ENCODE data around the gene PDCD1LG2. TPM values are rescaled to one million over a fixed set of nuclear protein-coding genes. Genes with fewer than 3 reads are reported as not detected.
A peak's percentile ranks its signal among the peaks of the same experiment; 100 is the strongest.

The PDCD1LG2 gene
- total RNA-seq, 2 experiments from 2014 or later, result 0.11 to 0.17 TPM

DNA sequence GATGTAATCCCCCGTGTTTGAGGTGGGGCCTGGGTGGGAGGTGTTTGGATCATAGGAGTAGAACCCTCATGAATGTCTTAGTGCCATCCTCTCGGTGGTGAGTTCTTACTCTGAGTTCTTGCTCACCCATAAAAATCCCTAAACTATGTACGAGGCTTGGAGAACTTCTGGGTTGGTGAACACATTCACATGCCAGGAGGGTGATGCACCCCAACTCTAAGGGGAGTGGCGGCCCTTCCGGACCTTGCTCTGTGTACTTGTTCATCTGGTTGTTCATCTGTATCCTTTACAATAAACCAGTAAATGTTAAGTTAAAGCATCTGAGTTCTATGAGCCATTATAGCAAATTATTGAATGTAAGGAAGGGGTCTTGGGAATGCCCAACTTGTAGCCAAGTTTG lies 82.6 kb downstream of the PDCD1LG2 start:
- no peak overlapping the region for H3K27ac Mint-ChIP-seq
- CTCF ChIA-PET, result no interaction called here
- intact Hi-C loops (cut with DNase I, micrococcal nuclease), result loop anchor here (5.0 to 10.0 kb wide), 4 partner anchors 34 to 608 kb away; partner anchors contain the start of genes JAK2 (in 1 of the 2) and RIC1 (in 1 of the 2)
- no peaks in the 10 kb centered on the region for H3K36me3 ChIP-seq (ENCODE audit: insufficient read depth, low read length)
- peaks cover 3% of the 10 kb centered on the region for H3K4me1 ChIP-seq (ENCODE audit: insufficient read depth, low read length)
- no peaks in the 10 kb centered on the region for H3K27me3 Mint-ChIP-seq
- H3K4me3 ChIP-seq (ENCODE audit: low read length), result no peak overlapping the region
- H3K4me3 Mint-ChIP-seq, result no peak overlapping the region
- TF ChIP-seq, protein P1, sequence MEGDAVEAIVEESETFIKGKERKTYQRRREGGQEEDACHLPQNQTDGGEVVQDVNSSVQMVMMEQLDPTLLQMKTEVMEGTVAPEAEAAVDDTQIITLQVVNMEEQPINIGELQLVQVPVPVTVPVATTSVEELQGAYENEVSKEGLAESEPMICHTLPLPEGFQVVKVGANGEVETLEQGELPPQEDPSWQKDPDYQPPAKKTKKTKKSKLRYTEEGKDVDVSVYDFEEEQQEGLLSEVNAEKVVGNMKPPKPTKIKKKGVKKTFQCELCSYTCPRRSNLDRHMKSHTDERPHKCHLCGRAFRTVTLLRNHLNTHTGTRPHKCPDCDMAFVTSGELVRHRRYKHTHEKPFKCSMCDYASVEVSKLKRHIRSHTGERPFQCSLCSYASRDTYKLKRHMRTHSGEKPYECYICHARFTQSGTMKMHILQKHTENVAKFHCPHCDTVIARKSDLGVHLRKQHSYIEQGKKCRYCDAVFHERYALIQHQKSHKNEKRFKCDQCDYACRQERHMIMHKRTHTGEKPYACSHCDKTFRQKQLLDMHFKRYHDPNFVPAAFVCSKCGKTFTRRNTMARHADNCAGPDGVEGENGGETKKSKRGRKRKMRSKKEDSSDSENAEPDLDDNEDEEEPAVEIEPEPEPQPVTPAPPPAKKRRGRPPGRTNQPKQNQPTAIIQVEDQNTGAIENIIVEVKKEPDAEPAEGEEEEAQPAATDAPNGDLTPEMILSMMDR (IDR thresholded peaks at IDR 0.05), result no peak
- DNase-seq (no peak), ATAC-seq (ENCODE audit: poor library complexity) (no peak)
- no peak overlapping the region for H3K27ac ChIP-seq (ENCODE audit: low read depth in 1 of 2, low read length in 2 of 2)
- no peaks in the 10 kb centered on the region for H3K36me3 Mint-ChIP-seq (ENCODE audit: low read depth)
- peaks cover 19% of the 10 kb centered on the region for H3K4me1 Mint-ChIP-seq (ENCODE audit: low read depth)
- no peaks in the 10 kb centered on the region for H3K27me3 ChIP-seq (ENCODE audit: control insufficient read depth in 1 of 2, insufficient read depth in 2 of 2, low read length in 2 of 2)
- POLR2A ChIA-PET, result no interaction called here
- no peaks in the 10 kb centered on the region for H3K9me3 Mint-ChIP-seq
- H3K9me3 ChIP-seq (ENCODE audit: control insufficient read depth in 1 of 2, insufficient read depth in 1 of 2, low read length in 2 of 2), result no peaks in the 10 kb centered on the region

- Mint-ChIP-seq H3K27ac (no peak overlapping the region), H3K4me3 (no peak overlapping the region), H3K27me3 (no peaks in the 10 kb centered on the region), H3K9me3 (no peaks in the 10 kb centered on the region), H3K36me3 (ENCODE audit: low read depth) (no peaks in the 10 kb centered on the region), H3K4me1 (ENCODE audit: low read depth) (peaks cover 11% of the 10 kb centered on the region)
- Histone ChIP-seq H3K9me3 (ENCODE audit: control insufficient read depth in 1 of 2, insufficient read depth in 1 of 2, low read length in 2 of 2) (no peaks in the 10 kb centered on the region), H3K4me1 (ENCODE audit: insufficient read depth, low read length) (no peaks in the 10 kb centered on the region), H3K27me3 (ENCODE audit: control insufficient read depth in 1 of 2, insufficient read depth in 2 of 2, low read length in 2 of 2) (no peaks in the 10 kb centered on the region), H3K27ac (ENCODE audit: low read depth in 1 of 2, low read length in 2 of 2) (no peak overlapping the region), H3K4me3 (ENCODE audit: low read length) (no peak overlapping the region), H3K36me3 (ENCODE audit: insufficient read depth, low read length) (no peaks in the 10 kb centered on the region)
- ChIA-PET CTCF (no interaction called here), POLR2A (no interaction called here)
- intact Hi-C loops (cut with DNase I, micrococcal nuclease), result loop anchor here (5.0 to 10.0 kb wide), 4 partner anchors 33 to 609 kb away; partner anchors contain the start of genes JAK2 (in 1 of the 2) and RIC1 (in 1 of the 2)
- TF ChIP-seq, protein P1 (IDR thresholded peaks at IDR 0.05), result no peak
- ATAC-seq (ENCODE audit: poor library complexity) (no peak), DNase-seq (peak in 1 of 14 experiments; percentile 18)
These were observed 83.6 kb downstream of the PDCD1LG2 start for GRCh38 chr9:5593904-5594303.

- H3K4me1 Mint-ChIP-seq (ENCODE audit: low read depth), result peaks cover 11% of the 10 kb centered on the region
- no peak overlapping the region for H3K27ac Mint-ChIP-seq
- ATAC-seq (ENCODE audit: poor library complexity), result no peak
- TF ChIP-seq, protein P1 (IDR thresholded peaks at IDR 0.05), result no peak
- DNase-seq, result no peak
- H3K27ac ChIP-seq (ENCODE audit: low read depth in 1 of 2, low read length in 2 of 2), result no peak overlapping the region
- H3K36me3 Mint-ChIP-seq (ENCODE audit: low read depth), result no peaks in the 10 kb centered on the region
- POLR2A ChIA-PET, result interaction anchor here (0.8 to 2.0 kb wide), 5 partner anchors 24 to 917 kb away, joined by 3 to 6 read pairs (median 3); partner anchors contain the start of genes CD274, CDC37L1 and PLGRKT
- no peak overlapping the region for H3K4me3 ChIP-seq (ENCODE audit: low read length)
- H3K9me3 Mint-ChIP-seq, result no peaks in the 10 kb centered on the region
- H3K36me3 ChIP-seq (ENCODE audit: insufficient read depth, low read length), result no peaks in the 10 kb centered on the region
- no peaks in the 10 kb centered on the region for H3K27me3 Mint-ChIP-seq
- peaks cover 6% of the 10 kb centered on the region for H3K4me1 ChIP-seq (ENCODE audit: insufficient read depth, low read length)
- CTCF ChIA-PET, result no interaction called here
- no peaks in the 10 kb centered on the region for H3K9me3 ChIP-seq (ENCODE audit: control insufficient read depth in 1 of 2, insufficient read depth in 1 of 2, low read length in 2 of 2)
- no peak overlapping the region for H3K4me3 Mint-ChIP-seq
- intact Hi-C loops (cut with DNase I, micrococcal nuclease), result loop anchor here in 1 of 2 experiments (10.0 kb wide), 3 partner anchors 251 to 611 kb away; partner anchors contain the start of gene JAK2
- H3K27me3 ChIP-seq (ENCODE audit: control insufficient read depth in 1 of 2, insufficient read depth in 2 of 2, low read length in 2 of 2), result no peaks in the 10 kb centered on the region
These were observed 85.8 kb downstream of the PDCD1LG2 start for GRCh38 chr9:5596173-5596572.
